Amniotic epithelial cell (primary cell): ENCODE results near the gene NRXN3.

Experiments used
- DNase-seq: peaks from one replicate; pipeline ENCODE4 v3.0.0-alpha.2; 2010; ENCODE audit warnings: low read depth

NRXN3 gene

GRCh38 chr14:78173346-78174035 lies 3.3 kb downstream of the NRXN3 start:
- DNase-seq = no peak

GRCh38 chr14:78175412-78175811 lies 5.2 kb downstream of the NRXN3 start:
- no peak for DNase-seq

- no peak for DNase-seq
Observed at GRCh38 chr14:78178071-78178470, 7.9 kb downstream of the NRXN3 start.

DNA sequence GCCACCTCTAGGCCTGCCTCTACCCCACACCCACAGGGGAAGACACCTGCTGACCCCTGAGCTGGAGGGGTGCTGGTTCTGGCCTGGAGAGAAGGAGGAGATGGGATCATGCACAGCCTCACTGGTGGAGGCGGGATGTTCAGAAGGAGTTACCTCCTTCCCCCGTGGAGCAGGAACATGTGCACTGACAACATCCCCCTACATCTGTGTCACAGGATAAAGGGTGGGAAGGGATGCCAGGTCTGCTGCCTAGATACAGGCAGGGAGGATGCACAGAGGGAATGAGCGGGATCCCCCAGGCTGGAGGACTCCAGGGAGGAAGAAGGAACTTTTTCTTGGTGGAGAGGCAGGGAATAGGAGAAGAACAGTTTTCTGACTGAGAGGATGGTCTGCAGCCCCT lies 8.8 kb downstream of the NRXN3 start:
- no peak for DNase-seq

- DNase-seq = no peak
Observed at GRCh38 chr14:78181270-78181669, 11.1 kb downstream of the NRXN3 start.

- no peak for DNase-seq
Observed at GRCh38 chr14:78182722-78183121, 12.5 kb downstream of the NRXN3 start.

- no peak for DNase-seq
Observed at GRCh38 chr14:78184157-78184556, 14.0 kb downstream of the NRXN3 start.

- no peak for DNase-seq
Observed at GRCh38 chr14:78186277-78186676, 16.1 kb downstream of the NRXN3 start.

GRCh38 chr14:78188882-78189281 lies 18.7 kb downstream of the NRXN3 start:
- DNase-seq = no peak

GRCh38 chr14:78195431-78195830 lies 25.3 kb downstream of the NRXN3 start:
- DNase-seq = no peak

DNA sequence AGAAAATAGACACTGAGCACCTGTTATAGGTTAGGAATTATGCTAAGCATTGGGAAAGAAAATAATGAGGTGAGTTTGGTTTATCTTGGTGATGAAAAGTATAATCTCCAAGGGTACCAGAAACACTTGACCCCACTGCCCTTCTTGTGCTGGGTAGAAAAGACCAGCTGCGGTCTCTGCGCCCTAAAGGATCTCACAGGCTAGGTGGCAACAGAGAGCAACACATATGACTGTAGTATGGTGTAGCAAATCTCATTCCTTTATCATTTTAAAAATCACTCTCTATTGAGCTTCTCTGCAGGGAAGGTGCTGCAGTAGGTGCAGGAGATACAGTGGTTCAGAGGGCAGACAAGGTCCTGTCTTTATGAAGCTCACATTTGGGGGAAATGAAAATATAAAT lies 26.1 kb downstream of the NRXN3 start:
- DNase-seq = no peak

- no peak for DNase-seq
Observed at GRCh38 chr14:78197051-78197450, 26.9 kb downstream of the NRXN3 start.

GRCh38 chr14:78202163-78202562 lies 32.0 kb downstream of the NRXN3 start:
- DNase-seq = no peak

GRCh38 chr14:78202976-78203375 lies 32.8 kb downstream of the NRXN3 start:
- DNase-seq = no peak

DNA sequence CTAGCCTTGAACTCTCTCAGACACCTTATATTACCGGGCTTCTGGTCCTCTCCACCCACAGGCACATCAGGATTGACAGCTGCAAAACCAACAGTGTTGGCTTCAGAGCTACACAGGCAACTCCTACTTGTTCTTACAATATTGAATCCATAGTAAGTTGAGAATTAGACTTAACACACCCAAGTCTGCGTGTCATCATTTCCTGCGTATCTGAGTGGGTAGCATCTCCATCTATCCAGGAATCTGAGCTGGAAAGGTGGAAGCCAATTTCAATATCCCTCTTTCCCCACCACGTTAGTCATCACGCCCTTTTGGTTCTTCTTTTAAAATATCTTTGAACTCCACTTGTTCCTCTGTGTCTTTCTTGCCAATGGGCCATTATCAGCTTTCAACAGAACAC lies 37.2 kb downstream of the NRXN3 start:
- no peak for DNase-seq

- DNase-seq = no peak
Observed at GRCh38 chr14:78220273-78220672, 50.1 kb downstream of the NRXN3 start.

DNA sequence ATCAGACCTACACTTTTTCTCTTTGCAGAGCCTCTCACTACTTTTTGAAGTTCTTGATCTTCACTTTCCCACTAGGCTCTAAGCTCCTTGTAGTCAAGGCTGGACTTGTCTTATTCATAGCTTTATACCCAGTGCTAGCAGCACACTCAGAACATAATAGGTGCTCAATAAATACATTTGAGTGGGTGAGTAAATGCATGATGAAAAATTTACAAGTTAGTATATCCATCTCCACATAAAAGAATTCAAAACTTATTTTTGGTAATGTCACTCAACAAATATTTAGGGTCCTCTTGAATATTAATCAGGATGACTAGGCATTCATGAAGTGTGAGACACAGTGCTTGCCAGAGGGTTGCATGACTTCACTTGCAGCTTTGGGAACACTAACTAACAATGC lies 52.6 kb downstream of the NRXN3 start:
- DNase-seq = no peak

DNA sequence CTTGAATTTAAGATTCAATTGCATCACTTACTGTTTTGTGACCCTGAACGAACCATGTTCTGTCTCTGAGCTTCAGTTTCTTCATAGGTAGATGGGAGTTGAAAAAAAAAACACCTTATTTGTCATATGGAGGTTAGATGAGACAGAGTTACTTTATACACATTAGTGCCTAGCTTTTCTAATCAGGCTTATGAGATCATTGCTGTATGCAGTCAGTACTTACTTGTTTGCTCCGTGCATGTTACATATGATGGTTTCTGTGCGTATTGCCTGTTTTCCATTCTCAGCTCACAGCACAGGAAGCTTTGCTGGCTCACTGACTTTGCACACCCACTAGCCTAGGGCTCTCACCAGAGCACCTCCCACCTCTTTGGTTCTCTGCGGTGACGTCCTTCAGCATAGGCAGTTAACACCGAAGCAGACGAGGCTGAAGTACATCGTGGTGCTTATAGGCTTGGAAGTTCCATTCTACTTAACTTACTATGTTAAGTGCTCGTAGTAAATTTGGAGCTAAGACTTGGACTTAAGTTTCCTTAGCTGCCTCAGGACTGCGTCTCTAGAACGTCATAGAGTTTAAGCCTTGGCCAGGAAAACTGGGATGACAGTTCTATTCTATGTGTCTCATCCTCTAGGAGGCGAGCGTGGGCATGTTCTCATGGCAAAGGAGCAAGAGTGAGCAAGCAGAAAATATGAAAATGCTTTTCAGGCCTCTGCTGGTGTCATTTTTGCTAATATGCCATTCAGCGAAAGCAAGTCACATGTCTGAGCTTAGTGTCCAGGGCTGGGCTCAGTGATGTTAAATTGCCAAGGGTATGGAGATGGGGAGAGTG lies 57.3 kb downstream of the NRXN3 start:
- DNase-seq = no peak

GRCh38 chr14:78228702-78229327 lies 58.6 kb downstream of the NRXN3 start:
- DNase-seq = no peak

DNA sequence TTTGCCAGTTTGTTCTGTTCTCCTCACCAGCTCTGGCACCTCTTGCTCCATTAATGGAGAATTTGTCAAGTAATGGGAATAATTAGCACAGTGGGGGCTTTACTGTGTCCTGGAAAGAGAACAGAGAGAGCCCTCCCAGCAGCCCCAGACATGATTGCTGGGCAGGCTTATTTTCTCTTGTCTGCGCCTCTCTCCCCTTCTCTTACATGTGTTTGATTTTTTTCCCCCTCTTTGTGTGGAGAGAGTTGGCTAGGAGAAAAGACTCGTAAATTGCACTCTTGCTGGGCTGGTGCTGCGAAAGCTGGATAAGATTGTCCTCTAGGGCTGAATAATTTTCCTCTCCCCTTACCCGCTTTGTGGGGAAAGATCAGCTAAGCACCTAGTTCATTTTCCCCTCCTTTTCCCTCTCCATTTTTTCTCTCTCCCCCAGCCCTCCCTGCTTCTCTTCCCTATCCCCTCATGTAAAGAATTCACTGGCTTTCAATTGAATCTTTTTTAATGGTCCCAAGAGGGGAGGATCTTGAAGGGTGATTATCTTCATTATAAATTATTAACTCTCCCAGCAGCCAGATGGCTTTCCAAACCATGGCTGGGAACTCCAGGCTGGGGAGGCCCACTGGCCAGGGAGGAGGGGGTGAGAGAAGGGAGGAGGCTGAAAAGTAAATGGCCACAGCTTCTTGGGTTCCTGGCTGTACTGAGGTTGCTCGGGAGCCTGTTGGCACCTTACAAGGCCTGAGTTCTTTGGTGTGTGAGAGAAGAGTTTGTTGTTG lies 62.2 kb downstream of the NRXN3 start:
- DNase-seq = no peak

DNA sequence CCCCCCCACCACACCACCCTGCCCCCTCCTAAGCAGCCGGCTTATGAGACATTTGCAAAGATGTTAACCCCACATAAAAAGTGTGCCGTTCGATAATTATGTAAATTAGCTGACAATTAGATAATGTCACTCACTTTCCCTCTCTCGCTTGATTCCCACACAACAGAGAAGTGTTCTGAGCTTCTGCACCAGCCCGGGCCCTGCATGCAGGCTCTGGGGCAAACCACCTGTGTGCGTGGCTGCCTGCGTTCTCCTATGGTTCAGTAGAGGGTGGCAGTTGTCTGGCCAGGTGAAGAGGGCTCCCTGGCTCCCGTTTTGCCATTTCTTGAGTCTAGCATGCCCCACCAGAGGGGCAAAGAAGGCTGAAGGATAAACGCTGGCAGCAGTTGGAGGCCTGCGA lies 68.0 kb downstream of the NRXN3 start:
- DNase-seq = no peak

- DNase-seq = no peak
Observed at GRCh38 chr14:78240567-78240966, 70.4 kb downstream of the NRXN3 start.
